ENCODE data around the gene ZMYND10.

The ZMYND10 gene

GRCh38 chr3:50370594-50370993 lies 25.1 kb upstream of the ZMYND10 start:
- DNase-seq = peak; percentile 80

GRCh38 chr3:50369012-50369670 lies 23.6 kb upstream of the ZMYND10 start:
- no peak for DNase-seq

- DNase-seq = no peak
Measured at GRCh38 chr3:50365842-50366220, 20.3 kb upstream of the ZMYND10 start.

GRCh38 chr3:50365080-50365841 lies 19.7 kb upstream of the ZMYND10 start:
- peak; percentile 91 for DNase-seq

- peak; percentile 65 for DNase-seq
Measured at GRCh38 chr3:50364573-50365079, 19.1 kb upstream of the ZMYND10 start.

- no peak for DNase-seq
Measured at GRCh38 chr3:50359760-50360110, 14.2 kb upstream of the ZMYND10 start.

- DNase-seq = peak; percentile 99
Measured at GRCh38 chr3:50358911-50359759, 13.6 kb upstream of the ZMYND10 start, which contains the start of gene TMEM115. Gene TMEM115 (minus strand): TSS chr3:50359521. CDS start chr3:50359063, 458 bp downstream.

GRCh38 chr3:50358355-50358910 lies 12.9 kb upstream of the ZMYND10 start:
- no peak for DNase-seq

- DNase-seq = no peak
Measured at GRCh38 chr3:50357481-50357880, 11.9 kb upstream of the ZMYND10 start.

- DNase-seq = no peak
Measured at GRCh38 chr3:50356553-50356952, 11.0 kb upstream of the ZMYND10 start.

- DNase-seq = no peak
Measured at GRCh38 chr3:50355829-50356552, 10.5 kb upstream of the ZMYND10 start.

- DNase-seq = no peak
Measured at GRCh38 chr3:50354850-50355249, 9.3 kb upstream of the ZMYND10 start.

GRCh38 chr3:50354186-50354764 lies 8.7 kb upstream of the ZMYND10 start:
- no peak for DNase-seq

- DNase-seq = no peak
Measured at GRCh38 chr3:50353245-50354004, 7.9 kb upstream of the ZMYND10 start.

GRCh38 chr3:50352781-50353180 lies 7.2 kb upstream of the ZMYND10 start:
- DNase-seq = no peak

GRCh38 chr3:50351323-50351697 lies 5.8 kb upstream of the ZMYND10 start:
- DNase-seq = no peak

- peak; percentile 98 for DNase-seq
Measured at GRCh38 chr3:50350527-50351322, 5.2 kb upstream of the ZMYND10 start, which contains the start of the genes CYB561D2 and NPRL2. Gene CYB561D2 (plus strand): TSS chr3:50350862. CDS start chr3:50351434, 572 bp downstream. Gene NPRL2 (minus strand): TSS chr3:50350775. CDS start chr3:50350652, 123 bp downstream.

GRCh38 chr3:50350213-50350526 lies 4.6 kb upstream of the ZMYND10 start:
- DNase-seq = no peak

GRCh38 chr3:50347187-50347813 lies 1.8 kb upstream of the ZMYND10 start:
- peak; percentile 83 for DNase-seq

- no peak for DNase-seq
Measured at GRCh38 chr3:50345008-50345407, 524 bp downstream of the ZMYND10 start.

All from femur (tissue), 1 donor.